Inflammatory macrophage treated with lipopolysaccharide for 1 hour (primary cell): ENCODE data around the gene CMSS1.
"Not testable (repeated sequence)": the region's sequence is repeated elsewhere in the genome, so short reads cannot be mapped to it uniquely, and the experiment has no call there.

Source experiments
- DNase-seq, 2 donors: peaks; one replicate each; pipeline ENCODE4 v3.0.0-alpha.2; 2020 to 2022

The CMSS1 gene

GRCh38 chr3:100033184-100033583, 215.5 kb downstream of the CMSS1 start:
- no peak for DNase-seq

- DNase-seq, result no peak
These were observed 216.3 kb downstream of the CMSS1 start for GRCh38 chr3:100033903-100034471.

DNA sequence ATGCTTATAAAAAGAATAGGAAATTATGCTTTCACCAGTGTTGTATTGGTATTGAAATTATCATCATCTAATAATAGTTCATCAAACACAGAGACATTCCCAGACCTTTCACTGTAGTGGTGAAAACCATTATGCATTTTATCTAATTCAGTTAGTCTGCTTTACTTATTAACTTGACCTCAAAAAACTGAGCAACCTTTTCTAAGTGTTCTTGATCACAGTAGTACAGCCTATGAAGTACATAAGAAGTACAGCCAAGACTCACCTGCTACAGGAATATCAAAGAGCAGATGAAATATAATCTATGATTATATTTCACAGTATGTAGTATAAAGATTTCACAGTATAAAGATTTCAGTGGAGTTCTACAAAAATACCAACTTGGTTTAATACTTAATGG, 221.4 kb downstream of the CMSS1 start:
- DNase-seq, result no peak

DNA sequence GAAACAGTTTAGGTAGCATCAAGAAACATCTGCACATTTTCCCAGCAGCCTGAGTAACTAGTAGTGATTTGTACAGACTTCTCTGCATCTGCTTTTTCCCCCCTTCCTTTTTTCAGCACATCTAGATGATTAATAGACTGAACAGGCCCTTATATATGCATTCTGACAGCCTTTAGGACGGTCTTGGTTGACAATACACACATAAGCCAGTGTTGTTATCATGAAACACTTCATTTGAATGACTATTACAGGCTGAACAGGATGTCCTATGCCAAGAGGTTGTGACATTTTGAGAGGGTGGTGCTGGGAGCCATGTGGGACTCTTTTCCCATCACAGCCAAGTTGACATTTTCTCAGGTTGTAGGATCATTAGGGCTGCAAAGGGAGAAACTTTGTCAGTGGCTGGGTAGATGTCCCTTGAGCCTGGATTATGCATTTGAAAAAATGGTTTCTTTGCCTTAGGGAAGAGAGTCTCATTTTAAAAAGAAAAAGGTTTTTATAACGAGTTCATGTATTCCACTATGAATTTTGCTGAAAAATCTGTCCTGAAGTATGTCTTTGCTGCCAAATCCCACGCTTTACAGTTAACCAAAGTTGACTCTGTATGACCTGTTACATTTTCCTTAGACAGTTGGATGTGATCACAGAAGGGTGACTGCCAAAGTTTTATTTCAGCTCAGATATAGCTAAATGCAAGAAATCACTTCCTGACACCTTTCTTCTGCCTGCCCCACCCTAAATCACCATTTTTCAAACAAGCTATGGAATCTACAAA, 223.0 kb downstream of the CMSS1 start:
- DNase-seq, result no peak

- DNase-seq, result no peak
These were observed 223.7 kb downstream of the CMSS1 start for GRCh38 chr3:100041328-100041749.

DNA sequence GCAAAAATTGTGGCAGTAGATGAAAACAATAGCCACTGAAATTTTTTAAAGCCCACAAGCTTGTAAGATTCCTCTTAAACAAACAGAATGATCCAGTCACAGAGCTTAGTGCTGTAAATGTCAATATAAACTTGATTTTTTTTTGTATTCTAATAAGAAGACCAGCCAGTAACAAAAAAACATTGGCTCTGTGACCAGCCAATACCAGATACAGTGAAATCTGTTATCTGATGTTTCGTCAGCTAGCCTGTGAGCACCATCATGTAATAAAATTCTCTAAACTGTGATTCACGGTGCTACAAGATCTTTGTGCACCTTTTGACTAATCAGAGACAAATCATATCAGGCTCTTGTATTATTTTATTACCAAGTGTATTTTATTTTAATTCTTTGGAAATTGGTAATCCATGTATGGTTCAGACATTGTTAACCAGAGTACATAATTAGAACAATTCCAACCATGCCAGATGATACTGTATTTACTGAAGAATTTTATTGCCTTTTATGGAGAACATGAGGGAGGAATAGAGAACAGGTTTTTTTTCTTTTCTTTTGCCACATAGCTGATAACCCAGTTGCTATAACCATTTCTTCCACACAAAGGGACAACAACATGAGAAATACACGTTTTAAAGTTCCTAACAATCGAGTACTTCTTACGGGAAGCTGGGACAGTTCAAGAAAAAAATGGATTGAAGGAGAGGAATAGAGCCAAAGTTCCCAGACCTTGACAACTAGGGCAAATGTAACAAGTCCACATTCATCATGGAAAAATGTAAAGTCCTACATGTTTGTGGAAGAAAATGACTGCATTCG, 224.7 kb downstream of the CMSS1 start:
- DNase-seq, result no peak

GRCh38 chr3:100043271-100043670, 225.6 kb downstream of the CMSS1 start:
- DNase-seq, result no peak

- peak; percentile 71 to 75 for DNase-seq
These were observed 226.7 kb downstream of the CMSS1 start for GRCh38 chr3:100044369-100044768.

GRCh38 chr3:100045696-100046095, 228.0 kb downstream of the CMSS1 start:
- DNase-seq, result peak; percentile 48 to 51

DNA sequence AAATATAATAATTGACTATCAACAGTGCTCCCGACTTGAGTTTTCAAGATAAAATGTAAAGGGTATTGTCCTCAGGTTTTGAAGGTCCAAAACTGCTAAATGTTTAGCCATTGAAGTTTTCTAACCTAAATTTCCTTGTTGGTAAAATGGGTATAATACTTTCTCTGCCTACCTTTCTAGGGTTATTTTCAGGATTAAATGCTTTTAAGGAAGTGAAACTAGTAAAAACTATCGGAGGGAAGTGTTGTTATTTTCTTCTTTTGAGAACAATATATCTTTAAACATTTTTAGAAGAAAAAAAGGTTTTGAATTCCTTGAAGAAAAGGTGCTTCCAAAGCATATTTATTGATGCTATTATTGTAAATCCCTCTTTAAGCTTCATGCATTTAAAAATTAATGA, 229.3 kb downstream of the CMSS1 start:
- DNase-seq, result peak; percentile 21 to 31

- peak; percentile 45 to 52 for DNase-seq
These were observed 229.9 kb downstream of the CMSS1 start for GRCh38 chr3:100047455-100048141.

- no peak for DNase-seq
These were observed 230.6 kb downstream of the CMSS1 start for GRCh38 chr3:100048248-100048647.

DNA sequence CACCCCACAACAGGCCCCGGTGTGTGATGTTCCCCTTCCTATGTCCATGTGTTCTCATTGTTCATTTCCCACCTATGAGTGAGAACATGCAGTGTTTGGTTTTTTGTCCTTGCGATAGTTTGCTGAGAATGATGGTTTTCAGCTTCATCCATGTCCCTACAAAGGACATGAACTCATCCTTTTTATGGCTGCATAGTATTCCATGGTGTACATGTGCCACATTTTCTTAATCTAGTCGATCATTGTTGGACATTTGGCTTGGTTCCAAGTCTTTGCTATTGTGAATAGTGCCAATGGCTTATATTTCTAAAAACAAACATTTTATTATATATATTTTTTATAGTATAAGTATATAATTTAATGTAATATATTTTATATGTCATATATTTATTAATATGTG, 233.9 kb downstream of the CMSS1 start:
- DNase-seq, result not testable (repeated sequence)

DNA sequence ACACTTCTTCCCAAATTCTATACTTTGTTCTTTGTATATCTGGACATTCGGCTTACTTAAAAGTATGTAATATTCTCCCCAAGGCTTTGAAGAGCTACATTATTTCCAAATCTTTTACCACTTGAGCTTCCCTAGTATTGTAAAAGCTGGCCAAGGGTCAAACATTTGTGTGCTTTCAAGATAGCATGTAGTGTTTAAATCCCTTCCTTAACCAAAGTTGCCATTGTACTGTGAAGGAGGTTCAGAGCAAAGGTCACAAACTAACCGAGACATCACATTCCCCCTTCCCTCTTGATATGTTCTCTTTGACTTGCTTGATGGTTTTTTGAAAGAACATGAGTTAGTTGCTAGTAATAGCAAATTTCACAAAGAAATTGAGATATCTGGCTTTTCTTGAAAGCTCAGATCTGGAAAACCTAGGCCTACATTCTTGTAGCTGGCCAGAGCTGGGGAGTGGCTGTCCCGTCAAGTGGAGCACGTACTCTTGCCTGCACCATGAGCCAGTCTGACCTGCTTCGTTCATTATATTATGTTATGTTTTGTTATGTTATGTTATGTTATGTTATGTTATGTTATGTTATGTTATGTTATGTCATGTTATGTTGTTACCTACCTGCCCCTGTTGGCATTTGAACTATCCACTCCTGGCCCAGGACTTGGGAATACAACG, 236.4 kb downstream of the CMSS1 start:
- DNase-seq, result no peak

DNA sequence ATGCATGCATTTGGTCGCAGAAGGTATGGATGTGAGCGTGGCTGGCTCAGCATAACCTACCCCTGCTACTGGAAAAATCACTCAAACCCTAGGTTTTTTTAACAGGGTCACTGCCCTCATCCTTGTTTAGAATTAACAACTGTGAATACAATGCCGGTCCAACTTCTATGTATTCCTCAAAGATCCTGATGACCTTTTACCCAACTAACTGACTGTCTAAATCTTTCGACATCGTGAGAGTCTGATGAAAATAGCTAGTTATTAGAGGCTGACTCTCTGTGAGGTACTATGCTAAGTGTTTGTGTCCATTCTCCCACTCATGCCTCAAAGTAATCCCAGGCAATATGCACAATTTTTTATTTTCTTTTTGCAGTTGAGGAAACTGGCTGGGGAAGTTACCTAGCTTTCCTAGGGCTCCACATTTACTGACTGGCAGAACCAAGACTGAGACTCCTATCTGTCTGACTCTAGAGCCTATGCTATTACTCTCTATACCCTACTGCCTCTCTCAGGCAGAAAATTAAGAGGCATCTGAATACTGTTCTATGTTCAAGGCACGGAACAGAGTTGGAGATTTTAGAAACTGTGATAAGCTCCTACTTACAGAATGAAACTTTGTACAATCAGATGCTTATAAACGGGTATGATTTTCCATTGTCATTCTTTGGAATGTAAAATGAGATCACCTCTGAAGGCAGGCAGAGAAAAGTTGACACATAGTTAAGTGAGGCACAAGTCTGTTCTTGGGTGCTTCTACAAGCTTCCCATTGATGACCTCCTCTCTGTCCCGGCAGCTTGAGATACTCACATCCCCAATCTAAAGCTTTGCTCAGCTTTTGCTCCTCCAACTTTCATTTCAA, 240.3 kb downstream of the CMSS1 start:
- DNase-seq, result no peak

GRCh38 chr3:100059472-100059871, 241.8 kb downstream of the CMSS1 start:
- no peak for DNase-seq

DNA sequence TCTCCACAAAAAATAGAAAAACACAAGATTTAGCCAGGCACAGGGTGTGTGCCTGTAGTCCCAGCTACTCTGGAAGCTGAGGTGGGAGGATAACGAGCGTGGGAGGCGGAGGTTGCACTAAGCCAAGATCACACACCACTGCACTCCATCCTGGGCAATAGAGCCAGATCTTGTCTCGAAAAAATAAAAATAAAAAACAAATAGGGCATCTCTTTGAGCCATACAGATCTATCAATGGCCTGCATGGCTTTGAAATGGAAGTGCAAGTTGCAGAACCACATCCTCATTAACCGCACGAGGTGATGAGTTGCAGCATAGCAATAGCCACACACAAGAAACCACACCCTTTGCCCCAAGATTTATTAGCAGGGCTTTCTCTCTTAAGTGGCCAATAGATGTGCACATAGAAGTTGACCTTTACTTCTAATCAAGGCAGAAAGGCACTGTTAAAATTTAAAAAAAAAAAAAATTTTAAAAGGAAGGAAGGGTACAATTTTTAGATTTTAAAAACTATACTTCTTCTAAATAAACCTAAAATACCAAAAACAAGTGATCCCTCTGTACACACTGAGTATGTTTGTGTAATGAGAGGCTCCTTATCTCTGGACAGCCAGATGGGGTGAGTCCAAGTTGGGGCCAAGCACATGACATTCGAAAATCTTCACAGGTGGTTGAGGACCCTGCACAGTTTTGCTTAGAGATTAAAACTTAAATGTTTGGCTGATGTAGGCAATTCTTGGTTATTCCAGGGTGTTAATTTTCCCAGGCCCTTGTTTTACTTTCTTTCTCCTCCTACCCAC, 243.2 kb downstream of the CMSS1 start:
- peak; percentile 18 to 33 for DNase-seq

DNA sequence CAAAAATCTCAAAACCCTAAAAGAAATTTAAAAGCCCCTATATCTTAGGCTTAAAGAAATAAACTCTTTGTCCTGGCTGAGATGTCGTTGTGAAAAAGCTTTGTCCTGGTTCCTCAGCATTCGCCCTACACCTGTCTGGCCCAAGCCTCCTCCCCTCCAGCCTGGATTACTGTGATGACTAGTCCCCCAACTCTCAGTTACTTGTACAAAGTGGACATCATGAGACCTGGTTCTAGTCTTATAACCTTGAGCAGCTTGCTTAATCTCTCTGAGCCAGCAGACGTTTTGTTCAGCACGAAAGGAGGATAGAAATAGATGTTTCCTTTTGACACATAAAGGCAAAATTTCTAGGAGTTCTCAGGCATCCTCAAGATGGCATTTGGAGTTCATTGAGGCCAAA, 245.0 kb downstream of the CMSS1 start:
- DNase-seq, result no peak

GRCh38 chr3:100063929-100064461, 246.3 kb downstream of the CMSS1 start:
- DNase-seq, result no peak

DNA sequence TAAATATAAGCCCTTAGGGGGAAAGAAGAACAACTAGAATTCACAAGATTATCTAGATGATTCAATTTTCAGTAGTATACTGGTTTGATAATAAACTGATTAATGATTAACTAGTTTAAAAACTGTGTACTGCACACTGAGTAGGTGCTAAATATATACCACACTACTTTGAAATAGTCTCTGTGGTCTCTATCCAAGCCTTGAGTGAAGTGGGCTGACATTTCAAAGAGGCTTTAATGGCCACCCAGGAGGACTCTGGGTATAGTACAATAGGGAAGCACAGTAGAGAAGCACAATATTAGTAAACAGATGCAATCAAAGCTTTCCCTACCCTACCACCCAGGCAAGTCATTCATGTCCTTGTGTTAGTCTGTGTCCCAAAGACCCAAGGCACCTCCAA, 249.9 kb downstream of the CMSS1 start:
- no peak for DNase-seq
